ENCODE results near the gene MYL6. TPM values are rescaled to one million over a fixed set of nuclear protein-coding genes. Genes with fewer than 3 reads are reported as not detected.

The MYL6 gene
- total RNA-seq, 1 experiment from 2014 or later, result 1,024 TPM

DNA sequence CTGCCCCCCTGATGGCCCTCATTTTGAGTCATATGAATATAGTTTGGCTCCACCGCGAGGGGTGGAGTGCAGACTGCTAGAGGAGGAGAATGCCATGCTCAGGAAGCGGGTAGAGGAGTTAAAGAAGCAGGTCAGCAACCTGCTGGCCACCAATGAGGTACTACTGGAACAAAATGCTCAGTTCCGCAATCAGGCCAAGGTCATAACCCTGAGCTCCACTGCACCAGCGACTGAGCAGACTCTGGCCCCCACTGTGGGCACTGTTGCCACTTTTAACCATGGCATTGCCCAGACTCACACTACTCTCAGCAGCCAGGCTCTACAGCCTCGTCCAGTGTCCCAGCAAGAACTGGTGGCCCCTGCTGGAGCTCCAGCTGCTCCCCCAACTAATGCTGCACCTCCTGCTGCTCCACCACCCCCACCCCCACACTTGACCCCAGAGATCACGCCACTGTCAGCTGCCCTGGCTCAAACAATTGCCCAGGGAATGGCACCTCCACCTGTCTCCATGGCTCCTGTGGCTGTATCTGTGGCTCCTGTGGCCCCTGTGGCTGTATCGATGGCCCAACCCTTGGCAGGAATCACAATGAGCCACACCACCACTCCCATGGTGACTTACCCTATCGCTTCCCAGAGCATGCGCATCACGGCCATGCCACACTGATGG lies 36.8 kb upstream of the MYL6 start:
- in situ Hi-C loops (cut with HindIII; ENCODE audit: low pct_unique_long_range_greater_than_20kb, low sequenced_read_pairs), result no loop called here
- POLR2A ChIA-PET, result no interaction called here
- intact Hi-C loops (cut with micrococcal nuclease; ENCODE audit: unreplicated experiment), result no loop called here

DNA sequence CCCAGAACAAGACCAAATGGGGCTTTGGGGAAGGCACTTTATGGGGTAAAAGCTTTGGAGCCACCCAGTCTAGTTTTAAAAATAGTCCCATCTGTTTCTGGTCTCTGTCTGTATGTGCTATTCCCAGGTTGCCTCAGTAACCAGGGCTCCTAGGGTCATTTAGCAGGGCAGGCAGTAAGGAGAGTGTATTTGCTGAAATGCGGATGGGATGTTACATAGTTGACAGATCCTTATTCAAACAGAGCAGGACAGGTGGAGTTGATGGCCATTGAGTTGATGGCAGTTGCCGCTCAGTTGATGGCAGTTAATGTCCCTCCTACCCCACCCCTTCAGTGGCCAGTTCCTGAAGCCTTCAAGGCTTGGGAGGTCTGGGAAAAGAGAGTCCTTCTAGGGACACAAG lies 35.5 kb upstream of the MYL6 start:
- DNase-seq (ENCODE audit: low read depth, low spot score), result no peak
- no peak overlapping the region for H3K4me3 ChIP-seq (ENCODE audit: low read depth in 2 of 2, low read length in 2 of 2)
- no peaks in the 10 kb centered on the region; the same call in 1 of the 2 replicates for H3K36me3 ChIP-seq (ENCODE audit: control insufficient read depth, insufficient read depth, low read length)
- ChIA-PET POLR2A (interaction anchor here (0.6 to 0.7 kb wide), 3 partner anchors 40 to 66 kb away, joined by 3 to 7 read pairs (median 5); no protein-coding TSS in a partner anchor), CTCF (no interaction called here)
- no TSS peak for BruUV-seq (replicated peaks)
- H3K9me3 ChIP-seq (ENCODE audit: control insufficient read depth, insufficient read depth, low read depth, low read length), result no peaks in the 10 kb centered on the region
- no peaks in the 10 kb centered on the region for H3K27me3 ChIP-seq (ENCODE audit: control insufficient read depth, insufficient read depth, low read length)
- intact Hi-C loops (cut with micrococcal nuclease; ENCODE audit: unreplicated experiment) (no loop called here), in situ Hi-C loops (cut with HindIII; ENCODE audit: low pct_unique_long_range_greater_than_20kb, low sequenced_read_pairs) (no loop called here)
- no peak overlapping the region for H3K27ac ChIP-seq (ENCODE audit: low read length)
- TF ChIP-seq TCF7L2 (IDR thresholded peaks at IDR 0.05; ENCODE audit: low read depth, low read length) (no peak), POLR2AphosphoS5 (IDR thresholded peaks at IDR 0.05; ENCODE audit: low read depth, low read length) (no peak), SIN3A (IDR thresholded peaks at IDR 0.05; ENCODE audit: borderline replicate concordance, insufficient read depth, low read depth, low read length) (no peak)
- TF ChIP-seq, protein P1, sequence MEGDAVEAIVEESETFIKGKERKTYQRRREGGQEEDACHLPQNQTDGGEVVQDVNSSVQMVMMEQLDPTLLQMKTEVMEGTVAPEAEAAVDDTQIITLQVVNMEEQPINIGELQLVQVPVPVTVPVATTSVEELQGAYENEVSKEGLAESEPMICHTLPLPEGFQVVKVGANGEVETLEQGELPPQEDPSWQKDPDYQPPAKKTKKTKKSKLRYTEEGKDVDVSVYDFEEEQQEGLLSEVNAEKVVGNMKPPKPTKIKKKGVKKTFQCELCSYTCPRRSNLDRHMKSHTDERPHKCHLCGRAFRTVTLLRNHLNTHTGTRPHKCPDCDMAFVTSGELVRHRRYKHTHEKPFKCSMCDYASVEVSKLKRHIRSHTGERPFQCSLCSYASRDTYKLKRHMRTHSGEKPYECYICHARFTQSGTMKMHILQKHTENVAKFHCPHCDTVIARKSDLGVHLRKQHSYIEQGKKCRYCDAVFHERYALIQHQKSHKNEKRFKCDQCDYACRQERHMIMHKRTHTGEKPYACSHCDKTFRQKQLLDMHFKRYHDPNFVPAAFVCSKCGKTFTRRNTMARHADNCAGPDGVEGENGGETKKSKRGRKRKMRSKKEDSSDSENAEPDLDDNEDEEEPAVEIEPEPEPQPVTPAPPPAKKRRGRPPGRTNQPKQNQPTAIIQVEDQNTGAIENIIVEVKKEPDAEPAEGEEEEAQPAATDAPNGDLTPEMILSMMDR (IDR thresholded peaks at IDR 0.05), result no peak
- TF ChIP-seq, protein P2, sequence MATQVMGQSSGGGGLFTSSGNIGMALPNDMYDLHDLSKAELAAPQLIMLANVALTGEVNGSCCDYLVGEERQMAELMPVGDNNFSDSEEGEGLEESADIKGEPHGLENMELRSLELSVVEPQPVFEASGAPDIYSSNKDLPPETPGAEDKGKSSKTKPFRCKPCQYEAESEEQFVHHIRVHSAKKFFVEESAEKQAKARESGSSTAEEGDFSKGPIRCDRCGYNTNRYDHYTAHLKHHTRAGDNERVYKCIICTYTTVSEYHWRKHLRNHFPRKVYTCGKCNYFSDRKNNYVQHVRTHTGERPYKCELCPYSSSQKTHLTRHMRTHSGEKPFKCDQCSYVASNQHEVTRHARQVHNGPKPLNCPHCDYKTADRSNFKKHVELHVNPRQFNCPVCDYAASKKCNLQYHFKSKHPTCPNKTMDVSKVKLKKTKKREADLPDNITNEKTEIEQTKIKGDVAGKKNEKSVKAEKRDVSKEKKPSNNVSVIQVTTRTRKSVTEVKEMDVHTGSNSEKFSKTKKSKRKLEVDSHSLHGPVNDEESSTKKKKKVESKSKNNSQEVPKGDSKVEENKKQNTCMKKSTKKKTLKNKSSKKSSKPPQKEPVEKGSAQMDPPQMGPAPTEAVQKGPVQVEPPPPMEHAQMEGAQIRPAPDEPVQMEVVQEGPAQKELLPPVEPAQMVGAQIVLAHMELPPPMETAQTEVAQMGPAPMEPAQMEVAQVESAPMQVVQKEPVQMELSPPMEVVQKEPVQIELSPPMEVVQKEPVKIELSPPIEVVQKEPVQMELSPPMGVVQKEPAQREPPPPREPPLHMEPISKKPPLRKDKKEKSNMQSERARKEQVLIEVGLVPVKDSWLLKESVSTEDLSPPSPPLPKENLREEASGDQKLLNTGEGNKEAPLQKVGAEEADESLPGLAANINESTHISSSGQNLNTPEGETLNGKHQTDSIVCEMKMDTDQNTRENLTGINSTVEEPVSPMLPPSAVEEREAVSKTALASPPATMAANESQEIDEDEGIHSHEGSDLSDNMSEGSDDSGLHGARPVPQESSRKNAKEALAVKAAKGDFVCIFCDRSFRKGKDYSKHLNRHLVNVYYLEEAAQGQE (IDR thresholded peaks at IDR 0.05; ENCODE audit: insufficient read depth in 1 of 2, low read depth in 2 of 2, low read length in 1 of 2), result no peak
- peaks cover 35% of the 10 kb centered on the region for H3K4me1 ChIP-seq (ENCODE audit: control insufficient read depth, insufficient read depth, low read length)
- ATAC-seq, result no peak

More for the DNA sequence above, 36.8 kb upstream of the MYL6 start:
- Histone ChIP-seq H3K36me3 (ENCODE audit: control insufficient read depth, insufficient read depth, low read length) (peaks cover 8% of the 10 kb centered on the region; the same call in 1 of the 2 replicates), H3K4me3 (ENCODE audit: low read depth in 2 of 2, low read length in 2 of 2) (no peak overlapping the region), H3K27me3 (ENCODE audit: control insufficient read depth, insufficient read depth, low read length) (no peaks in the 10 kb centered on the region), H3K9me3 (ENCODE audit: control insufficient read depth, insufficient read depth, low read depth, low read length) (no peaks in the 10 kb centered on the region), H3K27ac (ENCODE audit: low read length) (no peak overlapping the region), H3K4me1 (ENCODE audit: control insufficient read depth, insufficient read depth, low read length) (peaks cover 23% of the 10 kb centered on the region)
- CTCF ChIA-PET, result no interaction called here
- DNase-seq (ENCODE audit: low read depth, low spot score), result no peak
- BruUV-seq (replicated peaks), result no TSS peak
- TF ChIP-seq TCF7L2 (IDR thresholded peaks at IDR 0.05; ENCODE audit: low read depth, low read length) (no peak), SIN3A (IDR thresholded peaks at IDR 0.05; ENCODE audit: borderline replicate concordance, insufficient read depth, low read depth, low read length) (no peak), POLR2AphosphoS5 (IDR thresholded peaks at IDR 0.05; ENCODE audit: low read depth, low read length) (no peak)
- TF ChIP-seq, protein P1 (IDR thresholded peaks at IDR 0.05), result no peak
- TF ChIP-seq, protein P2 (IDR thresholded peaks at IDR 0.05; ENCODE audit: insufficient read depth in 1 of 2, low read depth in 2 of 2, low read length in 1 of 2), result no peak
- ATAC-seq, result no peak

Data from Panc1 (cell line).